ENCODE measurements around the gene NR5A1. TPM values are rescaled to one million over a fixed set of nuclear protein-coding genes. Genes with fewer than 3 reads are reported as not detected.

Gene NR5A1
- total RNA-seq, 2 donors from 2014 or later: 0.82 TPM; not detected in 1

DNA sequence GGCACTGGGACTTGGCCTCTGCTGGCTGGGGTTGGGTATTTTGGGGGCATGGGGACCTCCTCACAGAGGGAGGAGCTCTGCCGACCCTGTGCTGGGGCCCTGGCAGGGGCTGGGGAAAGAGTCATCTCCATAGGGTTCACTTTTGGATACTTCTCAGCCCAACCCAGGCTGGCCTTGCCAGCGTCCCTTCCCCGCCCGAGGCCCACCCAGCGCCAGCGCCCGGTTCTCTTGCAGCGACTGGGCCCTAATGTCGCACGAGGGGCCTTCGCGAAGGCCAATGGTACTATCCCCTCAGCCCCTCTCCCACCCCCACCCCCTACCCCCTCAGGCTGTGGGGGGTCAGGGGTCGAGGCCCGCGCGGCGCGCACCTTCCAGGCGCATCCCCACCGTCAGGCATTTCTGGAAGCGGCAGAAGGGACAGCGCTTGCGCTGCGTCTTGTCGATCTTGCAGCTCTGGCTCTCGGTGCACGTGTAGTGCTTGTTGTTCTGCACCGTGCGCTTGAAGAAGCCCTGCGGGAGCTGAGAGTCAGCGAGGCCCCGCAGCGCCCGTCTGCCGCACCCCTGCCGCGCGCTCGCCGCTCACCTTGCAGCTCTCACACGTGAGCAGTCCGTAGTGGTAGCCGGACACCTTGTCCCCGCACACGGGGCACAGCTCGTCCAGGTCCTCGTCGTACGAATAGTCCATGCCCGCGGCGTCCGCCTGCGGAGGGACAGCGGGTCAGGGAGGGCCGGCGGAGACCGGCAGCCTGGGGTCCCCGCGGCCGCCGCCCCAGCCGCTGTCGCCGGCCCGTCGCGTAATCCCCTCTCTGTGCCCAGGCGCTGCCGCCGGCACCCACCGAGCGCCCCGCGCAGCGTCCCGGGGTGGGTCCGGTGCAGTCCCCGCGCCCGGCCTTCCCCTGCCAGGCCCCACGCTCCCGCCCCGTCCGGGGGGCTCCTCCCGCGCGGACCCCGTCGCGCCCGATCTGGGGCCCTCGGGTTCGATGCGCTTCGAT, 4.2 kb downstream of the NR5A1 start:
- Histone ChIP-seq H3K4me3 (no peak overlapping the region), H3K27ac (no peak overlapping the region), H3K36me3 (no peaks in the 10 kb centered on the region), H3K27me3 (peaks cover 44% of the 10 kb centered on the region), H3K9ac (ENCODE audit: low read depth in 2 of 2, low read length in 2 of 2) (no peak overlapping the region), H3K4me1 (peaks cover 4% of the 10 kb centered on the region), H3K9me3 (no peaks in the 10 kb centered on the region)
- no peak for TF ChIP-seq CTCF (IDR thresholded peaks at IDR 0.05)
- intact Hi-C loops (cut with DNase I): no loop called here
- DNase-seq: no peak

- H3K4me1 ChIP-seq: peaks cover 4% of the 10 kb centered on the region
- peaks cover 44% of the 10 kb centered on the region for H3K27me3 ChIP-seq
- H3K36me3 ChIP-seq: no peaks in the 10 kb centered on the region
- H3K4me3 ChIP-seq: no peak overlapping the region
- DNase-seq: no peak
- H3K27ac ChIP-seq: no peak overlapping the region
- intact Hi-C loops (cut with DNase I): no loop called here
- no peak overlapping the region for H3K9ac ChIP-seq (ENCODE audit: low read depth in 2 of 2, low read length in 2 of 2)
- no peaks in the 10 kb centered on the region for H3K9me3 ChIP-seq
- no peak for TF ChIP-seq CTCF (IDR thresholded peaks at IDR 0.05)
These were observed 5.4 kb downstream of the NR5A1 start for GRCh38 chr9:124501771-124502320.

- intact Hi-C loops (cut with DNase I): no loop called here
- Histone ChIP-seq H3K27ac (no peak overlapping the region), H3K27me3 (peaks cover 43% of the 10 kb centered on the region), H3K4me1 (peaks cover 4% of the 10 kb centered on the region), H3K9ac (ENCODE audit: low read depth in 2 of 2, low read length in 2 of 2) (no peak overlapping the region), H3K9me3 (no peaks in the 10 kb centered on the region), H3K36me3 (no peaks in the 10 kb centered on the region), H3K4me3 (no peak overlapping the region)
- no peak for DNase-seq
- no peak for TF ChIP-seq CTCF (IDR thresholded peaks at IDR 0.05)
These were observed 6.2 kb downstream of the NR5A1 start for GRCh38 chr9:124500796-124501611.

- Histone ChIP-seq H3K27me3 (peaks cover 35% of the 10 kb centered on the region), H3K4me3 (no peak overlapping the region), H3K9ac (ENCODE audit: low read depth in 2 of 2, low read length in 2 of 2) (no peak overlapping the region), H3K4me1 (peaks cover 4% of the 10 kb centered on the region), H3K36me3 (no peaks in the 10 kb centered on the region), H3K27ac (no peak overlapping the region), H3K9me3 (no peaks in the 10 kb centered on the region)
- DNase-seq: no peak
- TF ChIP-seq CTCF (IDR thresholded peaks at IDR 0.05): no peak
- intact Hi-C loops (cut with DNase I): no loop called here
These were observed 7.0 kb downstream of the NR5A1 start for GRCh38 chr9:124500028-124500795.

- intact Hi-C loops (cut with DNase I): no loop called here
- TF ChIP-seq CTCF (IDR thresholded peaks at IDR 0.05): no peak
- Histone ChIP-seq H3K27ac (no peak overlapping the region), H3K9me3 (no peaks in the 10 kb centered on the region), H3K4me3 (no peak overlapping the region), H3K36me3 (no peaks in the 10 kb centered on the region), H3K27me3 (peaks cover 29% of the 10 kb centered on the region), H3K9ac (ENCODE audit: low read depth in 2 of 2, low read length in 2 of 2) (no peak overlapping the region), H3K4me1 (peaks cover 2% of the 10 kb centered on the region)
- no peak for DNase-seq
These were observed 8.0 kb downstream of the NR5A1 start for GRCh38 chr9:124499216-124499615.

Measured in colonic mucosa (tissue), 4 donors.